ENCODE data around the gene GPR137.

- TF ChIP-seq CTCF (IDR thresholded peaks at IDR 0.05) (no peak), ZFX (IDR thresholded peaks at IDR 0.05; ENCODE audit: borderline replicate concordance) (no peak)
These were observed 19.3 kb upstream of the GPR137 start for GRCh38 chr11:64266339-64266738.
